ENCODE results near the gene P3H4. TPM values are rescaled to one million over a fixed set of nuclear protein-coding genes. Genes with fewer than 3 reads are reported as not detected.
A peak's percentile ranks its signal among the peaks of the same experiment; 100 is the strongest.

P3H4 gene
- total RNA-seq, 1 experiment from 2014 or later: 24.0 TPM

DNA sequence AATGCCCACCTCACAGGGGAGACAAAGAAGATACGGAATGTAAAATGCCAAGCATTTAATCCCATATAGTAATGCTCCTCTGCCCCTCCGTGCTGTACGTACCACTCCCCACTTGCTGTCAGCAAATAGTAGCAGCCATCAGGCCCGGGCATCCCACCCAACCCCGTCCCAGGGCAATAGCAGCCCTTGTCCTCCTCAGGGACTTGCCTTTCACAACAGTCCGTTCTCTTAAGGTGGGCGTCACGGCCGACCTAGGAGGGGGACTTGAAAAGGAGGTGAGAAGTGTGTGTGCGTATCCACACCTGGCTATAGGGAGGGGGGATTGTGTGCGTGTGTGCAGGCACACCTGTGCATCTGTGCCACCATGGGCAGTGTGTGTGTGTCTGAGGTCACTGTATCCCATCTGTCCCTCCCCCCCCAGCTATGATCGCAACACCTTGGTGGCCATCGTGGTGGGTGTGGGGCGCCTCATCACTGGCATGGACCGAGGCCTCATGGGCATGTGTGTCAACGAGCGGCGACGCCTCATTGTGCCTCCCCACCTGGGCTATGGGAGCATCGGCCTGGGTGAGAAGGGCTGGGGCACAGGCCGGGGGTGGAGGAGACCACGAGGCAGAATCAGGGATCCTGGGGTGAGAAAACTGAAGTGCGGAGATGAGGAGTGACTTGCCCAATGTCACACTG lies 5.0 kb upstream of the P3H4 start:
- DNase-seq: no peak
- no peak overlapping the region for H2AFZ ChIP-seq (ENCODE audit: low read length)
- H4K20me1 ChIP-seq (ENCODE audit: control insufficient read depth, insufficient read depth, insufficient read length): no peaks in the 10 kb centered on the region
- no peak overlapping the region for H3K27ac ChIP-seq (ENCODE audit: insufficient read length, low read depth, low read length)
- H3K27me3 Mint-ChIP-seq (ENCODE audit: low read depth): no peaks in the 10 kb centered on the region
- no peak overlapping the region for H2BK15ac ChIP-seq (ENCODE audit: low read depth, low read length)
- H3K4me2 ChIP-seq (ENCODE audit: insufficient read depth, insufficient read length, low read length): no peak overlapping the region
- H3K23me2 ChIP-seq (ENCODE audit: insufficient read length, low read depth, low read length, poor library complexity, severe bottlenecking): peaks cover 16% of the 10 kb centered on the region
- H3K18ac ChIP-seq (ENCODE audit: insufficient read length, low read depth, low read length): peak overlapping the region; percentile 37
- no peak overlapping the region for H4K91ac ChIP-seq (ENCODE audit: insufficient read length, low read depth, low read length)
- peak overlapping the region; percentile 31 to 70 (median 53); a peak in 3 of 7 replicates for H3K27ac Mint-ChIP-seq
- peaks cover 12% of the 10 kb centered on the region; the same call in 1 of the 2 replicates for H3K79me2 ChIP-seq (ENCODE audit: insufficient read depth, low read length)
- no peak overlapping the region for H3K23ac ChIP-seq (ENCODE audit: insufficient read length, low read depth, low read length)
- H3K27me3 ChIP-seq (ENCODE audit: insufficient read depth, low read length): no peaks in the 10 kb centered on the region
- no peak overlapping the region for H2BK20ac ChIP-seq (ENCODE audit: low read depth, low read length, poor library complexity, severe bottlenecking)
- H4K5ac ChIP-seq (ENCODE audit: insufficient read length, low read depth, low read length): no peak overlapping the region
- peaks cover 18 to 47% of the 10 kb centered on the region in 2 experiments for H3K4me1 Mint-ChIP-seq
- no peak overlapping the region for H2BK12ac ChIP-seq (ENCODE audit: insufficient read length, low read depth, low read length)
- H3T11ph ChIP-seq (ENCODE audit: low read length): no peak overlapping the region
- no peaks in the 10 kb centered on the region; a peak in 1 of 5 replicates for H3K9me3 Mint-ChIP-seq
- H3K14ac ChIP-seq (ENCODE audit: insufficient read depth, low read length): no peak overlapping the region; the same call in 1 of the 2 replicates
- H3K36me3 Mint-ChIP-seq (ENCODE audit: insufficient read depth in 1 of 3, low read depth in 3 of 3): peaks cover 20 to 33% (median 32%) of the 10 kb centered on the region in 3 experiments
- WGBS (ENCODE audit: extremely low coverage, insufficient read length, low lambda C conversion rate): no CpG with 5 or more reads among the region's 23 CpGs
- no peak overlapping the region for H3K4ac ChIP-seq (ENCODE audit: low read depth, low read length)
- H3K4me3 Mint-ChIP-seq: no peak overlapping the region
- no peak overlapping the region for H3K56ac ChIP-seq (ENCODE audit: insufficient read length, low read depth, low read length)
- H2BK120ac ChIP-seq (ENCODE audit: low read depth, low read length, poor library complexity, severe bottlenecking): no peak overlapping the region
- no peak overlapping the region for H2BK5ac ChIP-seq (ENCODE audit: insufficient read length, low read length)
- TF ChIP-seq, protein P1, sequence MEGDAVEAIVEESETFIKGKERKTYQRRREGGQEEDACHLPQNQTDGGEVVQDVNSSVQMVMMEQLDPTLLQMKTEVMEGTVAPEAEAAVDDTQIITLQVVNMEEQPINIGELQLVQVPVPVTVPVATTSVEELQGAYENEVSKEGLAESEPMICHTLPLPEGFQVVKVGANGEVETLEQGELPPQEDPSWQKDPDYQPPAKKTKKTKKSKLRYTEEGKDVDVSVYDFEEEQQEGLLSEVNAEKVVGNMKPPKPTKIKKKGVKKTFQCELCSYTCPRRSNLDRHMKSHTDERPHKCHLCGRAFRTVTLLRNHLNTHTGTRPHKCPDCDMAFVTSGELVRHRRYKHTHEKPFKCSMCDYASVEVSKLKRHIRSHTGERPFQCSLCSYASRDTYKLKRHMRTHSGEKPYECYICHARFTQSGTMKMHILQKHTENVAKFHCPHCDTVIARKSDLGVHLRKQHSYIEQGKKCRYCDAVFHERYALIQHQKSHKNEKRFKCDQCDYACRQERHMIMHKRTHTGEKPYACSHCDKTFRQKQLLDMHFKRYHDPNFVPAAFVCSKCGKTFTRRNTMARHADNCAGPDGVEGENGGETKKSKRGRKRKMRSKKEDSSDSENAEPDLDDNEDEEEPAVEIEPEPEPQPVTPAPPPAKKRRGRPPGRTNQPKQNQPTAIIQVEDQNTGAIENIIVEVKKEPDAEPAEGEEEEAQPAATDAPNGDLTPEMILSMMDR (conservative IDR thresholded peaks at IDR 0.05): no peak
- peaks cover 4% of the 10 kb centered on the region; the same call in 1 of the 2 replicates for H3K4me1 ChIP-seq (ENCODE audit: insufficient read depth, low read length)
- H3K9me3 ChIP-seq (ENCODE audit: control insufficient read depth, low read depth, low read length): no peaks in the 10 kb centered on the region
- H2AK5ac ChIP-seq (ENCODE audit: insufficient read length, low read length): no peak overlapping the region
- H4K8ac ChIP-seq (replicated peaks; ENCODE audit: insufficient read length, low read depth, low read length): no peak overlapping the region
- H3K79me1 ChIP-seq (ENCODE audit: insufficient read depth, low read depth, low read length, poor library complexity, severe bottlenecking): peaks cover 2% of the 10 kb centered on the region
- no peak overlapping the region for H3K9ac ChIP-seq (ENCODE audit: extremely low read depth, insufficient read length, low read length)

Data from H9 (cell line).